IMR-90 (cell line): ENCODE results near the gene ITGAE.

Experiments
- CEBPB ChIP-seq: IDR thresholded peaks from 2 replicates; pipeline ENCODE4 v1.6.1; 2012; ENCODE audit warnings: low read depth, low read length, improper control_type of control experiment
- CHD1 ChIP-seq: IDR thresholded peaks from 2 replicates; pipeline ENCODE4 v1.6.1; 2012; ENCODE audit warnings: low read depth, low read length, improper control_type of control experiment
- CTCF ChIP-seq: conservative IDR thresholded peaks from 2 replicates; pipeline ENCODE4 v1.5.1; 2012; ENCODE audit warnings: mild to moderate bottlenecking, low read depth, low read length, improper control_type of control experiment
- ELK1 ChIP-seq: fragments of 150-350 bp; IDR thresholded peaks from 2 replicates; pipeline ENCODE4 v1.6.1; 2016; ENCODE audit warnings: low read depth, mild to moderate bottlenecking, low read length, moderate library complexity, borderline replicate concordance
- POLR2A ChIP-seq: IDR thresholded peaks from 2 replicates; pipeline ENCODE4 v1.6.1; 2012; ENCODE audit warnings: mild to moderate bottlenecking, low read depth, low read length

- no peak for TF ChIP-seq CTCF
- TF ChIP-seq CHD1: no peak
- TF ChIP-seq ELK1: no peak
- no peak for TF ChIP-seq POLR2A
- TF ChIP-seq CEBPB: no peak
These were observed 61.4 kb downstream of the ITGAE start for GRCh38 chr17:3739422-3740124.
